ENCODE data around the gene IWS1.

DNA sequence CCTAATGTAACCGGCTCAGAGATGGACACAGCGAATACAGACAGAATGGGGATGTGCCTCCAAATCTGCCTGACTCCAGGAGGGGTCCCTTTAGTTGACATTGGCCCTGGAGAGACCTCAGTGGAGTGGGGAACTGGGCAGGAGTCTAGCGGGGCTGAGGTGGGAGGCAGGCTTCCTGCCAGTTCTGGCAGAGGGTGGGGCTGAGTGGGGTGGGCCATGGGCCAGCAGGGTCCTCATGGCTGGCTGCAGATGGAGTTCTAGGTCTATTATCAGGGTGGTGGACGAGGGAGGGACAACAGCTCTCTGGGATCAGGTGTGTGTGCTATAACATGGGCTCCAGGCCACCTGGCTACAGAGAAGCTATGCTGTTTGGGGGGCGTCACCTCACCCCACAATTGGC, 86.9 kb downstream of the IWS1 start:
- TF ChIP-seq POLR2A (IDR thresholded peaks at IDR 0.05; ENCODE audit: low read length) = no peak
- TF ChIP-seq, protein P1, sequence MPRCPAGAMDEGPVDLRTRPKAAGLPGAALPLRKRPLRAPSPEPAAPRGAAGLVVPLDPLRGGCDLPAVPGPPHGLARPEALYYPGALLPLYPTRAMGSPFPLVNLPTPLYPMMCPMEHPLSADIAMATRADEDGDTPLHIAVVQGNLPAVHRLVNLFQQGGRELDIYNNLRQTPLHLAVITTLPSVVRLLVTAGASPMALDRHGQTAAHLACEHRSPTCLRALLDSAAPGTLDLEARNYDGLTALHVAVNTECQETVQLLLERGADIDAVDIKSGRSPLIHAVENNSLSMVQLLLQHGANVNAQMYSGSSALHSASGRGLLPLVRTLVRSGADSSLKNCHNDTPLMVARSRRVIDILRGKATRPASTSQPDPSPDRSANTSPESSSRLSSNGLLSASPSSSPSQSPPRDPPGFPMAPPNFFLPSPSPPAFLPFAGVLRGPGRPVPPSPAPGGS (IDR thresholded peaks at IDR 0.05) = no peak
- TF ChIP-seq CTCF (IDR thresholded peaks at IDR 0.05) = no peak
- TF ChIP-seq EP300 (IDR thresholded peaks at IDR 0.05) = no peak
- no peak for TF ChIP-seq HOXA7 (CRISPR knock-in tag; IDR thresholded peaks at IDR 0.05)
- TF ChIP-seq, protein P2, sequence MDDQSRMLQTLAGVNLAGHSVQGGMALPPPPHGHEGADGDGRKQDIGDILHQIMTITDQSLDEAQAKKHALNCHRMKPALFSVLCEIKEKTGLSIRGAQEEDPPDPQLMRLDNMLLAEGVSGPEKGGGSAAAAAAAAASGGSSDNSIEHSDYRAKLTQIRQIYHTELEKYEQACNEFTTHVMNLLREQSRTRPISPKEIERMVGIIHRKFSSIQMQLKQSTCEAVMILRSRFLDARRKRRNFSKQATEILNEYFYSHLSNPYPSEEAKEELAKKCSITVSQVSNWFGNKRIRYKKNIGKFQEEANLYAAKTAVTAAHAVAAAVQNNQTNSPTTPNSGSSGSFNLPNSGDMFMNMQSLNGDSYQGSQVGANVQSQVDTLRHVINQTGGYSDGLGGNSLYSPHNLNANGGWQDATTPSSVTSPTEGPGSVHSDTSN (IDR thresholded peaks at IDR 0.05) = no peak
- TF ChIP-seq BHLHE40 (IDR thresholded peaks at IDR 0.05; ENCODE audit: low read depth, low read length) = no peak
- no peak for TF ChIP-seq JUN (IDR thresholded peaks at IDR 0.05)
- no peak for TF ChIP-seq RAD21 (conservative IDR thresholded peaks at IDR 0.05 in 1 of 2, IDR thresholded peaks at IDR 0.05 in 1 of 2)

Measured in A549 (cell line).